GM23248 (cell line): ENCODE measurements around the gene ADGRF1. TPM values are rescaled to one million over a fixed set of nuclear protein-coding genes. Genes with fewer than 3 reads are reported as not detected.

Experiments
- DNase-seq: peaks from one replicate; pipeline ENCODE4 v3.0.0-alpha.2; 2015
- H2AFZ ChIP-seq: fragments of 200-600 bp; sonication (generic); 2 replicates; pipeline ENCODE4 v1.6.1; 2016; ENCODE audit warnings: antibody characterized with exemption
- H3F3A ChIP-seq: fragments of 200-600 bp; sonication (generic); 2 replicates; pipeline ENCODE4 v1.6.1; 2016; ENCODE audit warnings: mild to moderate bottlenecking, antibody characterized with exemption, mixed run types; ENCODE audit not compliant: insufficient read depth
- H3K27ac ChIP-seq: fragments of 200-600 bp; sonication (generic); 2 replicates; pipeline ENCODE4 v1.5.1; 2016; ENCODE audit warnings: mild to moderate bottlenecking
- H3K27me3 ChIP-seq: fragments of 200-600 bp; sonication (generic); replicated peaks from 2 replicates; pipeline ENCODE4 v1.6.1; 2016; ENCODE audit warnings: mild to moderate bottlenecking; ENCODE audit not compliant: insufficient read depth
- H3K36me3 ChIP-seq: fragments of 200-600 bp; sonication (generic); 2 replicates; pipeline ENCODE4 v1.6.1; 2016; ENCODE audit warnings: low read depth, mild to moderate bottlenecking
- H3K4me1 ChIP-seq: fragments of 200-600 bp; sonication (generic); 2 replicates; pipeline ENCODE4 v1.6.1; 2016; ENCODE audit warnings: mild to moderate bottlenecking; ENCODE audit not compliant: insufficient read depth
- H3K4me2 ChIP-seq: fragments of 200-600 bp; sonication (generic); one replicate; pipeline ENCODE4 v1.6.1; 2016; ENCODE audit warnings: mild to moderate bottlenecking; ENCODE audit not compliant: unreplicated experiment
- H3K4me3 ChIP-seq: fragments of 200-600 bp; sonication (generic); 2 replicates; pipeline ENCODE4 v1.5.1; 2016; ENCODE audit warnings: mild to moderate bottlenecking
- H3K79me2 ChIP-seq: fragments of 200-600 bp; sonication (generic); 2 replicates; pipeline ENCODE4 v1.6.1; 2016; ENCODE audit warnings: mild to moderate bottlenecking; ENCODE audit not compliant: insufficient read depth
- H3K9ac ChIP-seq: fragments of 200-600 bp; sonication (generic); 2 replicates; pipeline ENCODE4 v1.6.1; 2016; ENCODE audit warnings: mild to moderate bottlenecking
- H3K9me2 ChIP-seq: fragments of 200-600 bp; sonication (generic); 2 replicates; pipeline ENCODE4 v1.6.1; 2016; ENCODE audit warnings: mixed run types, mild to moderate bottlenecking, moderate library complexity; ENCODE audit not compliant: insufficient read depth
- H3K9me3 ChIP-seq: fragments of 200-600 bp; sonication (generic); one replicate; pipeline ENCODE4 v1.6.1; 2017; ENCODE audit warnings: low read depth
- H4K20me1 ChIP-seq: fragments of 200-600 bp; sonication (generic); 2 replicates; pipeline ENCODE4 v1.6.0; 2016; ENCODE audit not compliant: insufficient read depth
- EZH2 ChIP-seq: fragments of 200-600 bp; sonication (generic); IDR thresholded peaks from 2 replicates; pipeline ENCODE4 v1.6.1; 2018; ENCODE audit warnings: antibody characterized with exemption, mild to moderate bottlenecking; ENCODE audit not compliant: insufficient read depth, poor library complexity, severe bottlenecking
- EZH2phosphoT487 ChIP-seq: fragments of 200-600 bp; sonication (generic); IDR thresholded peaks from 2 replicates; pipeline ENCODE4 v1.6.1; 2018; ENCODE audit warnings: antibody characterized with exemption, moderate library complexity, mild to moderate bottlenecking, low read depth; ENCODE audit not compliant: insufficient read depth
- WGBS, 2 experiments: methylation state at CpG; one replicate each; pipeline ENCODE4 v1.1.6; 2015 to 2017; ENCODE audit warnings: low lambda C conversion rate in 2 of 2, low coverage in 1 of 2; ENCODE audit errors: missing lambda C conversion rate in 2 of 2; 5-methylcytosine and 5-hydroxymethylcytosine counted together
- in situ Hi-C: fragments of 300-500 bp; cut with MboI; formaldehyde crosslinking; loops from 2 replicates; pipeline ENCODE4 v1.15.0; 2020
- polyA plus RNA-seq: library from polyadenylated mRNA; unstranded; fragments of >200 nt; fragmentation: Nextera tagmentation; extraction: Ambion mirVana; gene quantifications from 2 replicates; pipeline ENCODE4 v1.2.1, GENCODE V29; 2016
- total RNA-seq: library from RNA; depleted of rRNA; stranded (reverse); fragments of >200 nt; shearing (Covaris generic); gene quantifications from 2 replicates; pipeline ENCODE4 v1.2.3, GENCODE V29; 2014

Gene ADGRF1
- total and polyA plus RNA-seq, 2 experiments from 2014 or later = not detected

- Histone ChIP-seq H3K4me1 (no peaks in the 10 kb centered on the region), H3K9ac (no peak overlapping the region), H3K36me3 (no peaks in the 10 kb centered on the region), H3K27ac (no peak overlapping the region), H3K9me2 (no peaks in the 10 kb centered on the region), H3K79me2 (no peaks in the 10 kb centered on the region), H3K27me3 (peaks cover 11% of the 10 kb centered on the region; the same call in 1 of the 2 replicates), H3K4me2 (no peak overlapping the region), H3F3A (no peaks in the 10 kb centered on the region), H2AFZ (no peak overlapping the region), H3K4me3 (no peak overlapping the region), H4K20me1 (no peaks in the 10 kb centered on the region), H3K9me3 (no peaks in the 10 kb centered on the region)
- in situ Hi-C loops = loop anchor here (10.0 kb wide), 1 partner anchor 187 kb away; no protein-coding TSS in a partner anchor
- 56 to 59% methylated on average over 2 of the region's 2 CpGs for WGBS, 2 experiments
- TF ChIP-seq EZH2phosphoT487 (no peak), EZH2 (no peak)
- no peak for DNase-seq
These were observed 391 bp downstream of the ADGRF1 start for GRCh38 chr6:47041741-47042140.

- no peaks in the 10 kb centered on the region for H3K79me2 ChIP-seq
- H3K27me3 ChIP-seq = peaks cover 18% of the 10 kb centered on the region; the same call in 1 of the 2 replicates
- no peak overlapping the region for H3K27ac ChIP-seq
- H3K9me3 ChIP-seq = no peaks in the 10 kb centered on the region
- no peaks in the 10 kb centered on the region for H3K4me1 ChIP-seq
- in situ Hi-C loops = no loop called here
- peak; percentile 27 for DNase-seq
- no peak overlapping the region for H2AFZ ChIP-seq
- no peaks in the 10 kb centered on the region for H3K36me3 ChIP-seq
- no peak overlapping the region for H3K4me2 ChIP-seq
- no peak overlapping the region for H3K9ac ChIP-seq
- no peaks in the 10 kb centered on the region for H4K20me1 ChIP-seq
- H3K9me2 ChIP-seq = no peaks in the 10 kb centered on the region
- no peaks in the 10 kb centered on the region for H3F3A ChIP-seq
- TF ChIP-seq EZH2 (no peak), EZH2phosphoT487 (no peak)
- H3K4me3 ChIP-seq = no peak overlapping the region
- 23% methylated on average over 6 of the region's 6 CpGs for WGBS, 2 experiments
These were observed 7.2 kb downstream of the ADGRF1 start for GRCh38 chr6:47034926-47035325.

- Histone ChIP-seq H3K4me3 (no peak overlapping the region), H3K4me1 (no peaks in the 10 kb centered on the region), H3K27me3 (peaks cover 18% of the 10 kb centered on the region; the same call in 1 of the 2 replicates), H3K9me2 (no peaks in the 10 kb centered on the region), H3F3A (no peaks in the 10 kb centered on the region), H3K79me2 (no peaks in the 10 kb centered on the region), H4K20me1 (no peaks in the 10 kb centered on the region), H3K9me3 (no peaks in the 10 kb centered on the region), H2AFZ (no peak overlapping the region), H3K4me2 (no peak overlapping the region), H3K27ac (no peak overlapping the region), H3K36me3 (no peaks in the 10 kb centered on the region), H3K9ac (no peak overlapping the region)
- in situ Hi-C loops = no loop called here
- 16 to 22% methylated on average over 2 of the region's 2 CpGs for WGBS, 2 experiments
- TF ChIP-seq EZH2 = no peak
- TF ChIP-seq EZH2phosphoT487 = no peak
- DNase-seq = no peak
These were observed 7.7 kb downstream of the ADGRF1 start for GRCh38 chr6:47034421-47034820.

- DNase-seq = no peak
- Histone ChIP-seq H3K9me3 (no peaks in the 10 kb centered on the region), H3K4me3 (no peak overlapping the region), H3K27ac (no peak overlapping the region), H3K9me2 (no peaks in the 10 kb centered on the region), H3K9ac (no peak overlapping the region), H3K79me2 (no peaks in the 10 kb centered on the region), H3F3A (no peaks in the 10 kb centered on the region), H2AFZ (no peak overlapping the region), H3K4me1 (no peaks in the 10 kb centered on the region), H3K36me3 (no peaks in the 10 kb centered on the region), H3K4me2 (no peak overlapping the region), H4K20me1 (no peaks in the 10 kb centered on the region), H3K27me3 (peaks cover 18% of the 10 kb centered on the region; the same call in 1 of the 2 replicates)
- in situ Hi-C loops = no loop called here
- WGBS, 2 experiments = 44 to 53% methylated on average over 12 of the region's 12 CpGs
- no peak for TF ChIP-seq EZH2phosphoT487
- TF ChIP-seq EZH2 = no peak
These were observed 9.0 kb downstream of the ADGRF1 start for GRCh38 chr6:47032974-47033765.
